Activated T-cell treated with anti-CD3 and anti-CD28 coated beads, Interleukin-2, amount 50 U/mL, for 24 hours (primary cell): ENCODE measurements around the gene TMEM220.

Experiments
- DNase-seq: peaks from one replicate; pipeline ENCODE4 v3.0.0-alpha.2; 2020
- H3K27ac Mint-ChIP-seq: 2 replicates; pipeline ENCODE4 v1.8.0; 2020; ENCODE audit warnings: mild to moderate bottlenecking, mixed read lengths
- H3K27me3 Mint-ChIP-seq: 2 replicates; pipeline ENCODE4 v1.8.0; 2020; ENCODE audit warnings: mixed read lengths
- H3K36me3 Mint-ChIP-seq: 2 replicates; pipeline ENCODE4 v1.8.0; 2020; ENCODE audit warnings: low read depth, mixed read lengths
- H3K4me1 Mint-ChIP-seq: 2 replicates; pipeline ENCODE4 v1.8.0; 2020; ENCODE audit warnings: low read depth, mixed read lengths
- H3K4me3 Mint-ChIP-seq: 2 replicates; pipeline ENCODE4 v1.8.0; 2020; ENCODE audit warnings: mild to moderate bottlenecking, moderate library complexity, mixed read lengths
- H3K9me3 Mint-ChIP-seq: 2 replicates; pipeline ENCODE4 v1.8.0; 2020; ENCODE audit warnings: mixed read lengths

TMEM220 gene

DNA sequence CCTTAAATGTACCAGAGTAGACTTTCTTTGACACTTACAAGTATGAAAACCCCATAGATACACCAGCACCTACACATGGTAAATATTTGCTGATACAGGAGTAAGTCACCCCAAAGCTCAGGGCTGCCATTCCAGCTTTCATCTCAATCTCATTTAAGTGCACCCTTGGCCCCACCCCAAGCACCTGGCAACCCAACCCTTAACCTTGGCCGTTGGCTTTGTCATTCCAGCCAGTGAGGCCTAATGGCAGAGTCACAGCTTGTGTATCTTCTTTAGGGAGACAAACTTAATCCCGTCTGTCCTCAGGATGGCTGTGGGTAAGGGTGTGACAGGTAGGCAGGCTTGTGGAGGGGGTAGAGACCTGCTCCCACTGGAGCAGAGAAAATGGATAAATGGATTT is 31.5 kb upstream of the TMEM220 start:
- Mint-ChIP-seq H3K4me3 (no peak overlapping the region), H3K4me1 (no peaks in the 10 kb centered on the region), H3K9me3 (no peaks in the 10 kb centered on the region), H3K36me3 (no peaks in the 10 kb centered on the region), H3K27ac (no peak overlapping the region), H3K27me3 (no peaks in the 10 kb centered on the region)
- DNase-seq: no peak

- Mint-ChIP-seq H3K27ac (no peak overlapping the region), H3K9me3 (no peaks in the 10 kb centered on the region), H3K4me1 (no peaks in the 10 kb centered on the region), H3K36me3 (no peaks in the 10 kb centered on the region), H3K27me3 (no peaks in the 10 kb centered on the region), H3K4me3 (no peak overlapping the region)
- no peak for DNase-seq
These were observed 28.2 kb upstream of the TMEM220 start for GRCh38 chr17:10758062-10758461.

- Mint-ChIP-seq H3K36me3 (no peaks in the 10 kb centered on the region), H3K9me3 (no peaks in the 10 kb centered on the region), H3K27me3 (no peaks in the 10 kb centered on the region), H3K4me3 (no peak overlapping the region), H3K4me1 (no peaks in the 10 kb centered on the region), H3K27ac (no peak overlapping the region)
- no peak for DNase-seq
These were observed 27.8 kb upstream of the TMEM220 start for GRCh38 chr17:10757647-10758046.

DNA sequence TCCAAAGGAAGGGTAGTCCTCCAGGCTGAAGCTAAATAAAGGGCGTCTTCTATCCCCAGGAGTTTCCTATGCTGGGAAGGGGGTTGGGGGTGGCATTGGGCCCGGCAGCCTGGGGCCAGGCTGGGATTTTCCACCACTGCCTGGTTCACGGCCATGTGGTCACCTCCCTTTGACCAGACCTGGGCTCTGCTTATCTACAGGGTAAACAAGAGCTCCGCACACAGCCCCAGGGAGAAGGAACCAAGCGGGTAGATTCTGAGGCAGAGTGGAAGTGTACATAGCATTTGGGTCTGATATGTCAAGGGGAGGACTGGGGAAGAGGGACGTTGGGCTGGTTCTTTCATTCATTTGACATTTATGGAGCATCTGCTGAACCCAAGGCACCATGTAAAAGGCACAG is 27.2 kb upstream of the TMEM220 start:
- Mint-ChIP-seq H3K36me3 (no peaks in the 10 kb centered on the region), H3K4me3 (no peak overlapping the region), H3K9me3 (no peaks in the 10 kb centered on the region), H3K4me1 (no peaks in the 10 kb centered on the region), H3K27ac (no peak overlapping the region), H3K27me3 (no peaks in the 10 kb centered on the region)
- no peak for DNase-seq

GRCh38 chr17:10756619-10757018 is 26.8 kb upstream of the TMEM220 start:
- Mint-ChIP-seq H3K27ac (no peak overlapping the region), H3K9me3 (no peaks in the 10 kb centered on the region), H3K4me1 (no peaks in the 10 kb centered on the region), H3K36me3 (no peaks in the 10 kb centered on the region), H3K27me3 (no peaks in the 10 kb centered on the region), H3K4me3 (no peak overlapping the region)
- DNase-seq: no peak

- no peaks in the 10 kb centered on the region for H3K9me3 Mint-ChIP-seq
- DNase-seq: no peak
- H3K27me3 Mint-ChIP-seq: no peaks in the 10 kb centered on the region
- no peaks in the 10 kb centered on the region for H3K4me1 Mint-ChIP-seq
- H3K36me3 Mint-ChIP-seq: no peaks in the 10 kb centered on the region
- no peak overlapping the region for H3K27ac Mint-ChIP-seq
- no peak overlapping the region for H3K4me3 Mint-ChIP-seq
These were observed 26.4 kb upstream of the TMEM220 start for GRCh38 chr17:10756185-10756584.

DNA sequence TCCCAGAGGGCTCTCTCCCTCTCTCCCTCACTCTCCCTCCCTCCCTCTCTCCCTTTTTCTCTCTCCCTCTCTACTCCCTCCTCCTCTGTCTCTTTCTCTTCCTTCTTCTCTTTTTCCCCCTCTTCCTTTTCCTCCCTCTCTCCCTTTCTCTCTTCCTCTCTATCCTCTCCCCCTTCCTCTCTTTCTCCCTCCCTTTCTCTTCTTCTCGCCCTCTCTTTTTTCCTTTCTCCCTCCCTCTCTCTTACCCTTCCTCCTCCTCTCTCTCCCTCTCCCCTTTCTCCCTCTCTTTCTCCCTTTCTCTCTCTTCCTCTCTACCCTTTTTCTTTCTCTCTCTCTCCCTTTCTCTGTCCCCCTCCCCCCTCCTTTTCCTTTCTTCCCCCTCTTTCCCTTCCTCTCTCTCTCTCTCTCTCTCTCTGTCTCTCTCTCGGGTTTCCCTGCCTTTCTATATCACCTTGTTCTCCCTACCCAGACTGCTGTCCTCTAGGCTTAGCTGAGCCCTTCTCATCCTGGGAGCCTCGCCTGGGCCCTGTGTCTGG is 25.8 kb upstream of the TMEM220 start:
- Mint-ChIP-seq H3K36me3 (no peaks in the 10 kb centered on the region), H3K4me3 (no peak overlapping the region)

DNA sequence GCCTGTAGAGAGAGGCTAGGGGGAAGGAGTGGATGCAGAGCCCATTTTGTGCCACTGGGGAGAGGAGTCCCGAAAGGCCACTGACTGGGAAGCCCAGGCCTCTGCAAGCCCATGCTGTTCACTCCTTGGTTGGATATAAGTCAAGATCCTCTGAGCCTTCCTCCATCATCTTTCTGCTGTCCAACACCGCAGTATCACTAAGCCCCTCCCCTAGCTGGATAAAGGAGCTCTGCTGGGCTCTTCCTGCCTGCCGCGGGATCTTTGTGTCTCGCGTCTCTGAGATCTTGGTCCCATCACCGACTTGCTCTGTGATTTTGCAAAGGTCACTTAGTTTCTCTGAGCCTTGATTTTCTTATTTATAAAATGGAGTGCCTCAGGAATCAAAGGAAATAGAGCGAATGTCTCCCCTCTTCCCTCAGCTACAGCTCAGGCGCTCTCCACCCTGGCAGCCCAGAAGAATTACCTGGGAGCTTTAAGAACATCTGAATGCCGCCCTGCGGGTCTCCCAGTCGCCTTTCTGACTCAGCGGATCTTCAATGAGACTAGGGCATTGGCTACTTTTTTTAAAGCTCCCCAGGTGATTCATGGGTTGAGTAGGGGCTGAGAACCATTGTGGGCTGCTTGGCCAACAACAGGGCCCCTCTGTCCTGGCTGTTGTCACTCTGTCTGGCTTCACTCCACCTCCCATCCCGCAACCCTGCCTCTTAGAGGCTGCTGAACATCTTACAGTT is 25.2 kb upstream of the TMEM220 start:
- no peaks in the 10 kb centered on the region for H3K27me3 Mint-ChIP-seq
- H3K9me3 Mint-ChIP-seq: no peaks in the 10 kb centered on the region

More for the DNA sequence above, 25.8 kb upstream of the TMEM220 start:
- H3K9me3 Mint-ChIP-seq: no peaks in the 10 kb centered on the region
- no peaks in the 10 kb centered on the region for H3K4me1 Mint-ChIP-seq
- no peak for DNase-seq
- no peaks in the 10 kb centered on the region for H3K27me3 Mint-ChIP-seq
- H3K27ac Mint-ChIP-seq: no peak overlapping the region

GRCh38 chr17:10754109-10754508 is 24.3 kb upstream of the TMEM220 start:
- no peak for DNase-seq
- H3K27ac Mint-ChIP-seq: no peak overlapping the region
- H3K27me3 Mint-ChIP-seq: no peaks in the 10 kb centered on the region
- H3K36me3 Mint-ChIP-seq: no peaks in the 10 kb centered on the region
- H3K4me1 Mint-ChIP-seq: no peaks in the 10 kb centered on the region
- no peak overlapping the region for H3K4me3 Mint-ChIP-seq
- H3K9me3 Mint-ChIP-seq: no peaks in the 10 kb centered on the region

More for the DNA sequence above, 25.2 kb upstream of the TMEM220 start:
- Mint-ChIP-seq H3K27ac (no peak overlapping the region), H3K36me3 (no peaks in the 10 kb centered on the region), H3K4me3 (no peak overlapping the region), H3K4me1 (no peaks in the 10 kb centered on the region)
- DNase-seq: no peak

- no peak for DNase-seq
- Mint-ChIP-seq H3K4me1 (no peaks in the 10 kb centered on the region), H3K9me3 (no peaks in the 10 kb centered on the region), H3K27ac (no peak overlapping the region), H3K27me3 (no peaks in the 10 kb centered on the region), H3K36me3 (no peaks in the 10 kb centered on the region), H3K4me3 (no peak overlapping the region)
These were observed 22.9 kb upstream of the TMEM220 start for GRCh38 chr17:10752696-10753095.

DNA sequence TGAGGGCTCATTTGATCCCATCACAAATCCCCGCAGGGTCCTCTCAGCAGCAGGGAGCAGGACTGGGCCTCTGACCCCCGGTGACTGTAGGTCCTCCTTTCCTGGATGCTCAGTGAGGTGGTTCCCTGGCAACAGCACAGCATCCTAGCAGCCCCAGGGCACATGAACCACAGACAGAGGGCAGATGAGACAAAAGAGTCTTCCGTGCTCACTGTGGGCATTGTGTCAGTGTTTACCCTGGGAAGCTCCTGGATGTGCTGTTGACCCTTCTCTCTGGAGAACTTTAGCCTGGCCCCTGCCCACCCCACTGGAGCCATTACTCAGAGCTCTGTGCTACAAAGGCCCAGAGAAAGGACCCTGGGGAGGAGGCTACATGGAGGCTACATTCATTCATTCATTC is 21.7 kb upstream of the TMEM220 start:
- Mint-ChIP-seq H3K9me3 (no peaks in the 10 kb centered on the region), H3K4me3 (no peak overlapping the region), H3K27ac (no peak overlapping the region)

GRCh38 chr17:10750210-10750609 is 20.4 kb upstream of the TMEM220 start:
- Mint-ChIP-seq H3K36me3 (no peaks in the 10 kb centered on the region), H3K4me3 (no peak overlapping the region), H3K4me1 (peaks cover 2% of the 10 kb centered on the region), H3K27me3 (no peaks in the 10 kb centered on the region), H3K27ac (no peak overlapping the region), H3K9me3 (no peaks in the 10 kb centered on the region)
- no peak for DNase-seq

More for the DNA sequence above, 21.7 kb upstream of the TMEM220 start:
- DNase-seq: no peak
- Mint-ChIP-seq H3K27me3 (no peaks in the 10 kb centered on the region), H3K4me1 (no peaks in the 10 kb centered on the region), H3K36me3 (no peaks in the 10 kb centered on the region)

- no peaks in the 10 kb centered on the region for H3K9me3 Mint-ChIP-seq
These were observed 18.8 kb upstream of the TMEM220 start for GRCh38 chr17:10748531-10749181.

DNA sequence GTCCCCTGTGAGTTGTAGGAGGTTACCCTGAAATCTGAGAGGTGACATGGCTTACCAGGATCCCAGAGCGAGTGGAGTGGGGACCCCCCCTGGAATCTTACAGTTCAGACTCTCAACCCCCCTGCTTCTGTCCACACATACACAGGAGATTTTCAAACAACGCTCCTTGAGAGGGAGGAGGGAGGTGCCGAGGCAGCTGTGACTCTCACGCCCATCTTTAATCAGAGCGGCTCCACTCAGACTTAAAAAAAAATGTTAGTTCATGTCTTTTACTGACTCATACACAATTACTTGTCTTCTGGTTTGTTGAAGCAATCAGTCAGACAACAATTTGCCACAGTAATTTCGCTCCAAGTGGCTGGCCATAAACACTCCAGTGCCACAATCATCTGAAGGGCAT is 15.4 kb upstream of the TMEM220 start:
- no peak overlapping the region for H3K4me3 Mint-ChIP-seq

More at GRCh38 chr17:10748531-10749181, 18.8 kb upstream of the TMEM220 start:
- Mint-ChIP-seq H3K27me3 (no peaks in the 10 kb centered on the region), H3K27ac (no peak overlapping the region), H3K4me3 (no peak overlapping the region), H3K36me3 (no peaks in the 10 kb centered on the region), H3K4me1 (peaks cover 12% of the 10 kb centered on the region)
- no peak for DNase-seq

DNA sequence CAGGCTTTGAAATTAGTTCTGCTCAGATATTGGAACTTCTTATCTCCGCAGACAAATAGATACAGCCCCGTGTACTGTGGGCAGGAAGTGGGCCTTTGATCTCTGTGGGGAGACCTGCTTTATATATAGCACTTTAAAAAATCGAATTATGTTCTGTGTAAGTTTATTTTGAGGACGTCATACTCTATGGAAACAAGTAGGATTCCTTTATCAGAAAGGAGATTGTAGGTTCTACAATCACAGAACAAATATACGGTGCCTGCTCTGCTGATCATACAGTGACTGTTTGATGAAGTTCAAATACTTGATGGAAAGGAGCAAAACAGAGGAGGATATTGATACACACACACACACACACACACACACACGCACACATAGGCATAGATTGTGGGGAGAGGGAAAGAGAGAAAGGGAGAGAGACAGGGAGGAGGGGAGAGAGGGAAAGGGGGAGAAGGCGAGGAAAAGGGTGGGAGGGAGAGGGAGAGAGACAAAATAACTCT is 14.7 kb upstream of the TMEM220 start:
- Mint-ChIP-seq H3K4me3 (no peak overlapping the region), H3K4me1 (peaks cover 12% of the 10 kb centered on the region), H3K9me3 (no peaks in the 10 kb centered on the region), H3K27ac (no peak overlapping the region), H3K27me3 (no peaks in the 10 kb centered on the region), H3K36me3 (no peaks in the 10 kb centered on the region)
- no peak for DNase-seq

More for the DNA sequence above, 15.4 kb upstream of the TMEM220 start:
- Mint-ChIP-seq H3K4me1 (peaks cover 12% of the 10 kb centered on the region), H3K9me3 (no peaks in the 10 kb centered on the region), H3K27ac (no peak overlapping the region), H3K27me3 (no peaks in the 10 kb centered on the region), H3K36me3 (no peaks in the 10 kb centered on the region)
- no peak for DNase-seq
